ENCODE measurements around the gene ZDHHC8.

Gene ZDHHC8

DNA sequence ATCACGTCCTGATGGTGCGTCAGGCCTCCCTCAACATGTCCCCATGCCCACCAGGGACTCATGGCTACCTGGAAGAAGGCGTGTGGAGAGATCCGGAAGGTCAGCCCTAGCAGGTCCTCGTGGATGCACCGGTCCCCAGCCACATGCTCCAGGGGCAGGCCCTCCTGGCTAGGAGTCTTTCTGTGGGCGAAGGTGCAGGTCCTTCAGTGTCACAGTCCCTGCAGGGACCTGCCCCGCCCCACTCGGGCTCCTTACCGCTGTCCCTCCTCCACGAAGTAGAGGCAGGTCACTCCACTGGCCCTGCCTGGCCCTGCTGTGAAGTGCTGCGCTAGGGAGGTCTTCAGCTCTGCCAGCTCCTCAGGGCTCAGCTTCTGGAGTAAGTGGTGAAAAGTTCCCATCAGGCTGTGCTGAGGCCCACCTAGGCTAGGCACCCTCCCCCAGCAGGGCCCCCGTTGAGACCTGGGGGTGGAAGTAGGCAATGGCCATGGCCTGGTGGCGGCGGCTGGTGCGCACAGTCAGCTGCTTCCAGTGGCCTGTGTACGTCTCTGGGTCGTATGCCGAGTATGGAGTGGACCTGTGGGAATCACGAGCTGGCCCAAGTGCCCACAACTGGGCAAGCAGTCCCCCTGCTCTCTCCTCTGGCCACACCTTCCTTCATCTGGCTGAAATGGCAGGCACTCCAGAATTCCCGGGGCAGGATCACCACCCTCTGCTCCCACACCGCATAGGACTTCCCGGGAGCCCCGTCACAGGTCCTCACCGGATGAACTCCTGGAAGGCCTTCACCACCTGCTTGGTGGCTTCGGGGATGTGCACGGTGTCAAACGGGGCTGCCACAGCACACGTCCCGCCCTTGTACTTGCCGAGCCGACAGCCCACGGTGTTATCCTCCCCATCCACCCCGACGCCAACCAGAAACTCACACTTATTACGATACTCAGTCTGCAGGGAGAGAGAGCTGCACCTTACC lies 16.8 kb upstream of the ZDHHC8 start:
- DNase-seq: no peak

DNA sequence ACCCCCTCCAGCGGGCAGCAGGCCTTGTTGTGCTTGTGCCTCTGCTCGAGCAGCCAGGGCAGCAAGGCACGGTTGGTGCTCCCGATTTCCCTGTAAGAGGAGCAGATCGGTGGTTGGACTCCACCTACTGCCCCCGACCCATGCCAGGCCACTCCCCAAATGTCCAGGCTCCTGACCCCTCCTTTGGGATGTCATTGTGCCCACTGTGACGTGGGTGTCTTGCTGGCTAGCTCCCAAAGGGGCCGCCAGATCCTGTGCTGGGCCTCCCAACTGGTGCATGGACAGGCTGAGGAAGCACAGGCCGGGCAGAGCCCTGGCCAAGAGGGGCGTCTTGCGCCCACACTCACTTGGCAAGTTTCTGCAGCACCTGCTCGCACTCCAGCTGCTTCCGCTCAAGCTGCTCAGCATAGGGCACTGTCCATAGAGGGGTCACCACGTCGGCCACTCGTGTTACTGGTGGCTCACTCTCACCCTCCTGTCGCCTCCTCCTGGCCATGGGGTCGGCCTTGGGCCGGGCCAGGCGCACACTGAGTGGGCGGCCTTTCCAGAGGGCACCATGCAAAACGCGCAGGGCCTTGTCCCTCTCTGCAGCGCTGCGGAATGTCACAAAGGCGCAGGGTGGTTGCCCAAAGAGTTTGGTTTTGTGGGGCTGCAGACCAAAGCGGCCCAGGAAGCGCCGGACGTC lies 15.8 kb upstream of the ZDHHC8 start, which contains the start of gene RANBP1:
Gene RANBP1 (plus strand): TSS at position 414 of the 685 bp plus-strand sequence. CDS start 81 bp downstream, at position 495.
- no peak for DNase-seq

DNA sequence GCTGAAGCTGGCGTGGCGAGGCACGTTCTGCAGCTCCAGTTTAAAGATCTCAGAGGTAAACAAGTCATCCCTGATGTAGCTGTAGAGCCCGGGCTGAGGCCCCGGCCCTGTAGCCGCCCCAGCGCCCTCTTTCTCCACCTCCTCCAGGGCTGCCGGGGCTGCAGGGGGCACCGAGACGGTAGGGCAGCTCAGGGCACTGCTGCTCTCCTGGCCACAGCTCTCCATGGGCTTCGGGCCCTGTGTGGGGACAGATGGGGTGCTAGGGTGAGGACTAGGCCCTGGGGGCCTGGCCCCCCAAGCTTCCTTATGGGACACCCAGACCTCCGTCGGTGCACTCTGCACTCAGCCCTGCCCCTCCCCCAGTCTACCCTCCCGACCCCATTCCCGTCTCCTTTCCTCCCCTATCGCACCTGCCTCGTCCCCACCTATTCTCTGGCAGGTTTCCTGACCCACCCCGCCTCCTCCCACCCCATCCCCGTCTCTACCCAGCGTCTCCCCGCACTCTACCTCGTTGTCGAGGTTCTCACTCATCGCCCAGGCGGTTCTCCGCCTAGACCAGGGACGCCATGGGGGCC lies 15.1 kb upstream of the ZDHHC8 start:
- DNase-seq: no peak

DNA sequence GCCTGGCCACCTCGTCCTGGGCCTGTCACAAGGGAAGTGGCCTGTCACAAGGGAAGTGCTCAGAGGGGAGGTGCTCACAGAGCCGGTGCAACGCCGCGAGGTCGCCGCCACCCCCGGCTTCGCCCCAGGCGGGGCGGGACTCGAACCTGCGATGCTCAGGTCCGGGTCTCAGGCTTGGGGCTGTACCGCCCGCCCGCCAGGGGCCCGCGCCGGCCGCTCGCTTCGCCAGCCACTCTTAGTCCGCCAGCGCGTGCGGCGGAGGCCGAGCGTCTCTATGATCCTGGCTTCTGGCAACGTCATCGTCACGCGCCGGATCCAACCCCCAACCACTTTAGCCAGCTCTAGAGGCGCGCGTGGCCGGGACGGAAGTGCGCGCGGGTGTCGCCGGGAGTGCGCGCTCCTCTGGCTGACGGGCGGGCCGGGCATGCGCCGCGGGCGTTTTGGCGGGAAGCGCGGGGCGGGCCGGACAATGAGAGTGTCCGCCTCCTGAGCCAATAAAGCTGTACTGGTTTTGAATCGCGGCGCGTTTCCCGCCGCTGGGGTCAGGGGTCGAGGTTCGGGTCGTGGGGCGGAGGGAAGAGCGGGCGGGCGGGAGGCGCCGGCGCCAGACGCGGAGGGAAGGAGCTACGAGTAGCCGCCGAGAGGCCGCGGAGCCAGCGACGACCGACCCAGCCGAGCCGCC lies 14.5 kb upstream of the ZDHHC8 start, which contains the start of gene TRMT2A:
Gene TRMT2A (minus strand): TSS at position 276 of the 682 bp plus-strand sequence. CDS start 320 bp downstream, outside the sequence.
- peak; percentile 95 to 99 for DNase-seq

DNA sequence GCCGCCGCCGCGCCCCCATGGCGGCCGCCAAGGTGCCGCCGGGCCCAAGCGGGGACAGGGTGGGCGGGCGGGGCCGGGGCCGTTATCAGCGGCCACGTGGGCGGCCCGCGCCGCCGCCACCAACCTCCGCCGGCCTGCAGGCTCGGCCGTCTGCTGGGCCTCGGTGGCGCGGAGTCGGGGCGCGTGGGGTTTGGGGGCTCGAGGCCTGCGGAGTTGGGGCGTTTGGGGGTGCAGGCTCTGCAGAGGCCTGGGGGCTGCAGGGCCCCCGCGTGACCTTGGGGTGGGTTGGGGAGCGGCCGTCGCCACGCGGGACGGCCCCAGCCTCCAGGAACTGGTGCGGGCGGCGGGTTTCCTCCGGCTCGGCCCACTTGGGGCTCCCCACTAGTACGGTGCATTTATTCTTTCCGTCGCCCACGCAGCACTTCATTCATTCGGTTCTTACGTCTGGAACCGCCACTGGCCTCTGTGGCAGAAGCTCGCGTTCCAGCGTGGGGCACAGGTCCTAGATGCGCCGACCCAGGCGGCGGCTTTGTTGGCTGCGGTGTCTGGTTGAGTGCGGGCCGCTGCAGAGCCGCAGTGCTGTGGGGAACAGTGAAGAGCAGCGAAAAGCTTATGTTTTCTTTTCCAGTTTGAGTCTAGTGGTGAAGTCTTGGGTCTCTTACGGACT lies 13.8 kb upstream of the ZDHHC8 start:
- DNase-seq: no peak

DNA sequence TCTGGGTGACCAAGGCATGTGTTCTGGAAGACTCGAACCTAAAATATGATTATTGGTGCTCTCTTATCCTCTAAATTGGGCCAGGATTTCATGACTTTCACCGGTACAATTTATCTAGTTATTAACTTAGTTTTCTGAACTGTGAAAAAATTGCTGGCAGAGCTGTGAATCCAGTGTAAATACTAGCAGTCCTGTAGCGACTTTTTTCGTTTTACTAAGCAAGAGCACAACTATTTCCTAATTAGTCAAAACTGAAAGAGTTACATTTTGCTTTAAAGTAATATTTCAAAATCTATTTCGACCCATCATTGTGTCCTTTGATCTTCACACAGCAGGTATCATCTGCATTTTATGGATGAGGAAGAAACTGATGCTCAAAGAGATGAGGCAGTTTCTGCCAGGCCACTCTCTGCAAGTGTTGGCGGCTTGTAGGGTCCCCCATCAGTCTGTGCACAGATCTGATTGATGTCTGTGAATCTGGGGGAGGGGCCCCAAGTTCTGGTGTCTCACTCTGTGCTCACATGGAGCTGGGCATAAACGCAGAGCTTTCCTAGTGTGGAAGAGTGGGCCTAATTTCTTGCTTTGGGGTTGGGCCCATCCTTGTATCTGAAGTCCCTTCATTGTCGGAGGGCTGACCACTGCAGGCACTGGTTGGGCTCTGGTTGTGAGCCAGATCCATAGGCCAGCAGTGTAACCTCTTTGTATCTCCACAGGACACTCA lies 13.1 kb upstream of the ZDHHC8 start:
- no peak for DNase-seq

DNA sequence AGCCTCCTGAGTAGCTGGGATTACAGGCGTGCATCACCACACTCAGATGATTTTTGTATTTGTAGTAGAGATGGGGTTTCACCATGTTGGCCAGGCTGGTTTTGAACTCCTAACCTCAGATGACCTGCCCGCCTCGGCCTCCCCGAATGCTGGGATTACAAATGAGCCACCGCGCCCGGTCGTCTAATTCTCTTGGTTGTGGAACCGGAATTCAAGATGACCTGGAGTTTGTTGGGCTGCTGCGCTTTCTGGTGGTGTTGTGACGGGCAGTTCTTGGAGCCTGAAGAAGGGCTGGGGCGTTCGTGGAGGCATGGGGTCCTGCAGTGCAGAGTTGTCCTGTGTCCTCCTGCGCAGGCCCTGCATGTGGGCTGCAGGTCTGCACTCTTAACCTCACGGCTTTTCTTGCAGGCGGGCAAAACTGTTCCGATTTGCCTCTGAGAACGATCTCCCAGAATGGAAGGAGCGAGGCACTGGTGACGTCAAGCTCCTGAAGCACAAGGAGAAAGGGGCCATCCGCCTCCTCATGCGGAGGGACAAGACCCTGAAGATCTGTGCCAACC lies 9.7 kb upstream of the ZDHHC8 start:
- DNase-seq: no peak

DNA sequence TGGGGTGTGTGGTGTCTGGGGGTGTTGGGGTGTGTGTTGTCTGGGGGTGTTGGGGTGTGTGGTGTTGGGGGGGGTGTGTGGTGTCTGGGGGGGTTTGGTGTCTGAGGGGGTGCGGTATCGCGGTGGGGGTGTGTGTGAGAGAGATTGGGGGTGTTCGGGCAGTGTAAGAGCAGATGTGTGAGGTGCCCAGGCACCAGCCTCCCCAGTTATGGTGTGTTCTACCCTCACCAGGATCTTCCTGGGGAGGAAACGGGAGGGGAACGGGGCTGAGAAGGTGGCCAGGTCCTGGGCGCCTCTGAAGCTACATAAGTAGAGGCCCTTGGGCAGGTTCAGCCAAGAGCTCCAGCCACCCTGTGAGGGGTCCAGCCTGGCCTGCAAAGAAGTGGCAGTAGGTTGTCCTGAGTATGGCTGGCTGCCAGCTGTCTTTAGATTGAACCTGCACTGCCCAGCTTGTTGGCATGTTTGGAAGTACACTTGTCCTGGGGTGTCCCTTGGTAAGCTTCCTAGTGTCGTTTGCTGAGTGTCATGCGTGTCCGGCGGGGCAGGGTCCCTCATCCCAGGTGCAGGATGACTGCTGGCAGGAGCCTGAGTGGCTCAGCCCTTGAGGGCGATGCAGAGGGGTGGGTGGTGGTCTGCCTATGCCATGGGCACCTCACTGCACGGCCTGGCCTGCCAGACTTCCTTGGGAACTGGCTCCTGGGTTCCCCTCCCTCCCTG lies 8.1 kb upstream of the ZDHHC8 start:
- DNase-seq: no peak

DNA sequence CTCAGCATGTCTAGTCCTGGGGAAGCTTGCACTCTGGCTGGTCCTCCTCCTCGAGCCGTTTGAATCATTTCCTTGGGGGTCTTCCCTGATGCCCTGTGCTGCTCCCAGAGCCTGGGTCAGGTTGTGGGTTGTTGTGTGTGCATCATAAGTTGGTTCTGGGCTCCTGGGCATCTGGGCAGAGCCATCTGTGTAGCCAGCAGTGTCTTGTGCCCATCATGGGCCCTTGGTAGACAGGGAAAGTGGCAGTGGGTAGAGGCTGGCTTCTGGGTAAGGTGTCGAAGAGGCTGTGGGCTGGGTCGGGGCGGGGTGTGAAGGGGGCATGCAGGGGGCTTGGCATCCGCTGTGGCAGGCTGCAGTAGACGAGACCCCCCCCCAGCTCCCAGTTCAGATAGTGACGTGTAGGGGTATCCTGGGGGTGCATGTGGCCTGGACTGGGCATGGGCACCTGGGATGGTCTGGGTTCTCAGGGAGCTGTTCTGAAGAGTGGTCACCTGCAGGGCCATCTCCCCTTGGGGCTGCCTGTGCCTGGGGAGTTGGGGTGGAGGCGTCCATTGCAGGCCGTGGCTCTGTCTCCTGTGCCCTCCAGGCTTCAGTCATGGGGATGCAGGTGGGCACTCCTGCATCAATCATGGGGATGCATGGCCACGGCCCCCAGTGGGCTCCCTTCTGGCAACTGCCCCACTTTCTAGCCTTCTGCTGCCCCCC lies 7.4 kb upstream of the ZDHHC8 start:
- no peak for DNase-seq

DNA sequence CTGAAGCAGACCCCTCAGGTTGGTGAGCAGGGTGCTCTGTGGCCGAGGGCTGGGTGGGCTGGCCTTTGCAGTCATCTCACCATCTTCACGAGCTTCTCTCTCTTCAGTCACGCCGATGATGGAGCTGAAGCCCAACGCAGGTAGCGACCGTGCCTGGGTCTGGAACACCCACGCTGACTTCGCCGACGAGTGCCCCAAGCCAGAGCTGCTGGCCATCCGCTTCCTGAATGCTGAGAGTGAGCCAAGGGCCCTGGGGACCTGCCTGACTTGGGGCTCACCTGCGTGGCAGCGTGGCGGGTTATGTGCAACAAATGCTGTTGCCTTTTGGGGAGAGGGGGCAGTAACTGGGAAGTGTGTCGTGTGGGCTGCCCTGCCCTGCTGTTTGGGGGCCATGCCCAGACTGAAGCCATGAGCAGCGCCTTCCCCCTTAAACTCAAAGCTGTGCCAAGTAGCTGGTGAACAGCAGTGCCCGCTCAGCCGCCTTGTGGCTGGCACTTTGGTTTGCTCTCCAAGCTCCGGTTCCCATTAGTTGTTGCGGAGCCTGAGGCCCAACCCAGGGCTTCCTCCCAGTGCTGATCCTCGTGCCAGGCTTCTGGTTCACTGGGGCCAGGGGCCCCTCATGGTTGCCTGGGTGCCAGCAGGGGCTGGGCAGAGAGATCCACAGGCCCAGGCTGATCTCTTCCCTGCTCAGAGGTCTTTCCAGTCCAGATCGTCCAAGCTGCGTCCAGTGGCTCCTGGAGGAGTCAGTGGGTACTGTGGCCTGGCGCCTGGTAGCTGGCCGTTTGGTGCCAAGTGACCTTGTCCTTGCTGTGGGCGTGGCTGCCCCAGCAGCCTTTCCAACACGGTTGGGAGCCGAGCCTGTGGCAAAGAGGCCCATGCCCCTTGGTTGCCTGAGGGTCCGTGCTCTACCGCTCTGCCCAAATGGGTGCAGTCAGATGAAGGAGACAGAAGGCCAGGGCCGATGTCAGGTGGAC lies 6.1 kb upstream of the ZDHHC8 start:
- no peak for DNase-seq

DNA sequence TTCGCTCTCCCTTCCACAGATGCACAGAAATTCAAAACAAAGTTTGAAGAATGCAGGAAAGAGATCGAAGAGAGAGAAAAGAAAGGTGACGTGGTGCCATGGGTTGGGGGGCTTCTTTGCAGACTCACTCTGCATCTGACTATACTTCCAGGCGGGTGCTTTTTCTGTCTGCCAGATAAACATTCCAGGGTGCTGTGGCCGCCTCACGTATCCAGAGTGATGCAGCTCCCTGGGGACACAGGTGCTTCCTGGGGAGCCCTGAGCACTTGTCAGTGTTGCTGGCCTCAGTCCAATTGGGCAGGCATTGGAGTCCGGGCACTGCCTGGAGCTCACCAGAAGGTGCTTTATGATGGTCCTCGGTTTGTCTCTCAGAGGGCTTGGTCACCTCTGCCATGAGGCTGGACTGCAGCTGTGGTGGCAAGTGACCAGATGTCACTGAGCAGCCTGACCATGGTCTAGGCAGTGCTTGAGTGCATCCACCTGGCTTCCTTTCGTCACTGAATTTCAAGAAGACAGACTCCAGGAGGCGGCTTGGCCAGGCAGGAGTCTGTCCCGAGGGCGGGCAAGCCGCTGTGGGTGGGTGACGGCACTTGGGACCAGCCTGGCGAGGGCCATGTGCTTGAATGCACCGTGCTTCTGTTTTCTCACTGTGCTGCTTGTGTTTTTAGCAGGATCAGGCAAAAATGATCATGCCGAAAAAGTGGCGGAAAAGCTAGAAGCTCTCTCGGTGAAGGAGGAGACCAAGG lies 5.1 kb upstream of the ZDHHC8 start:
- no peak for DNase-seq

DNA sequence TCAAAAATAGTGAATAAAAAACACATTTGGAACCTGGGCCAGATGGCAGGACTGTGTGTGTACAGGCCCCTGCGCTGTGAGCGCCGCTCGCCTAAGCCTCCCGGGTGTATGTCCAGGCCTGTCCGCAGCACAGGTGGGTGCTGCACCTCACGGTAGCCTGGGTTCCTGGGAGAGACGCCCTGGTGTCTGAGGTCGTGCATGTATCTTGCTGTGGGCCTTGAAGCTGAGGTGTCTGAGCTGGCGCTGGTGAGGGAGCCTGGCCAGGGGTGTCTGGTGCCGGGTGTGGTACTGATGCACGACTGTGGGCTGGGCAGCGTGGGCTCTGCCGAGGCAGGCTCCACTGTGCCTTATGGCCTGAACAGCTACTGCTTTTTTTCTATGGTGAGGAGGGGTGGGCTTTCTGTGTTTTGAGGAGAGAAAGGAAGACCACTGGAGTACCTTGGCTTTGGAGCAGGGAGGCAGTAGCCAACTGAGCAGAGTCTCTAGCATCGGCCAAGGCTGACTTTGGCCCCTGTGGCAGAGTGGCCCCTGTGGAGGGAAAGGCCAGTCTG lies 4.2 kb upstream of the ZDHHC8 start:
- no peak for DNase-seq

DNA sequence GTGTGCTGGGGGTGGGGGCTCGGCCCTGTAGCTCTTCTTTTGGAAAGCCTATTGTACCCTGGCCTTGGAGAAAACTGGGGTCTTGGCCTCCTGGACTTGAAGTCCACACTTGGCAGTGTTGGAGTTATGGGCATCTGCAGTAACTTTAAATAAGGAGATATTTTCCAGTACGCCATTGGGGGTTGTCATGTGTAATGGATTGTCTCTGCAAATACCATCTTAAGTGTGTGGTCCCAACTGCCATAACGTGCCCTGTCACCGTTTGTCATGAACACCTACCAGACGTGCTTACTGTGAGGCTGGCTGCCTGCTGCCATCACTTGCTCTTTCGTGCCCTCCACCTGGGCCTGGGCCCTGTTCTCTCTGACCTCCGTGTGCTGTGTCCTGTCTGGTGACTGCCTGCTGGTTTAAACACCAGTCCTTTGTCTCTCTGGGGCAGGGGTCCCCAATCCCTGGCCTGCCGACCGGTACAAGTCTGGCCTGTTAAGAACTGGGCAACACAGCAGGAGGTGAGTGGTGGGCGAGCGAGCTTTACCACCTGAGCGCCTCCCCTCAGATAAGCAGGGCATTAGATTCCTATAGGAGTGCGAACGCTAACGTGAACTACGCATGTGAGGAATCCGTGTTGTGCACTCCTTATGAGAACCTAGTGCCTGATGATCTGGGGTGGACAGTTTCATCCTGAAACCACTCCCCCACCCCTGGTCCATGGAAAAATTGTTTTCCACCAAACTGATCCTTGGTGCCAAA lies 3.6 kb upstream of the ZDHHC8 start:
- no peak for DNase-seq

DNA sequence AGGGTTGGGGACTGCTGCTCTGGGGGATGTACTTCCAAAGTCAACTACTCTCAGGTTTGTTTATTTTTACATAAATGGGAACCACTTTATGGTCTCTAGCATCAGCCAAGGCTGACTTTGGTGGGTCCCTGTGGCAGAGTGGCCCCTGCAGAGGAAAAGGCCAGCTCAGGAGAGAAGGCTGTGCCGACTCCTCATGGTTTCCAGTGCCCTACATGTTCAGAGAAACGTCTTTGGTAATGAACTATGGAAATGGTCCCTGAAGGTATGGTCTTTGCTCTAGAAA lies 3.0 kb upstream of the ZDHHC8 start:
- DNase-seq: no peak

DNA sequence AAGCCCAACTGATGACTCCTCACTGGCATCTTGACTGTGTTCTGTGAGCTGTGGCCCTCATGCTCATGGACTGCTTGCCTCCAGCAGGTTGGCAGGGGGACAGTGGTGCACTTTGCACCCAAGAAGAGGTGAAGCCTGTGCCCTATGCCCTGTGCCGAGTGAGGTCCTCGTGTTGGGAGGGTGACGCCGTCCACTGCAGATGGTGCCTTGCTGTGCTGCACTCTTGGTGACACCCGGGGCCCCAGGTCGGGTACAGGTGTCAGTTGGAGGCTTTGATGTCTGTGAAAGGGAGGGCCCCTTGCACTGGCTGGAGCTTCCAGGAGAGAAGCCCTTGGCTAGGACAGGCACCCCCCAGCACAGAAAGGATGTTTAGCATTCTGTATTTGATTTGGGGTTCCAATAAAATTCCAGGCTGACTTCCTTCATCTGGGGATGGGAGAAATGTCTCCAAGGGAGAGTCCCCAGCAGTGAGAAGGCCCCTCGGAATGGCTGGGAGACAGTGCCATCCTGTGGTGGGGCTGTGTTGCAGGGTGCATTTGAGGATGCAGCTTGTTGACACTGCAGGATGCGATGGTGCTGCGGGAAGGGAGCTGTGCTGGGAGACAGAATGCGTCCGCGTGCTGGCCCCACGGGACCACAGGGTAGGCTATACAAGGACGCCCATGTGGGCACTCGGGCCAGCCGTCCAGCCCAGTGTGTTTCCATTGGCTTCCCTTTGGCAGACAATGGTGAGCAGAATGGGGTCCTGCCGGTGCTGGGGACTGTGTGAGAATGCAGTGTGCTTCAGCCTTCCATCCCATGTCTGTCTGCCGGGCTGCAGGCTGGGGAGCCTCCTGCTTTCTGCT lies 2.5 kb upstream of the ZDHHC8 start:
- DNase-seq: peak in 1 of 2 experiments; percentile 15

DNA sequence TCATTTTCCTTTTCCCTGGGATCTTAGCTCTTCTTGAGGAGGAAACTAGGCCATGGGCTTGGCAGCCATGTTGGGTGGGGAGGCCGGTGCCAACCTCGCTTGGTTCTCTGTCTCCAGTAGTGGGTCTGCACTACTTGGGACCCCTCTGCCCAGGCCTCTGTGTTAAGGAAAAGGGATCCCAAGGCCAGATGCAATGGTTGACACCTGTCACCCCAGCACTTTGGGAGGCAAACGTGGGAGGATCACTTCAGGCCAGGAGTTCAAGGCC lies 1.9 kb upstream of the ZDHHC8 start:
- DNase-seq: no peak

Data from NCI-H1930 (cell line).